HG02884 (cell line): ENCODE data around the gene BCAS4.
"Not testable (repeated sequence)": the region's sequence is repeated elsewhere in the genome, so short reads cannot be mapped to it uniquely, and the experiment has no call there.

Source experiments
- ATAC-seq: cut with Tn5 transposase; IDR thresholded peaks from one replicate; pipeline ENCODE4 v1.9.1; 2021; ENCODE audit warnings: mild to moderate bottlenecking, moderate library complexity; ENCODE audit not compliant: unreplicated experiment

Gene BCAS4

DNA sequence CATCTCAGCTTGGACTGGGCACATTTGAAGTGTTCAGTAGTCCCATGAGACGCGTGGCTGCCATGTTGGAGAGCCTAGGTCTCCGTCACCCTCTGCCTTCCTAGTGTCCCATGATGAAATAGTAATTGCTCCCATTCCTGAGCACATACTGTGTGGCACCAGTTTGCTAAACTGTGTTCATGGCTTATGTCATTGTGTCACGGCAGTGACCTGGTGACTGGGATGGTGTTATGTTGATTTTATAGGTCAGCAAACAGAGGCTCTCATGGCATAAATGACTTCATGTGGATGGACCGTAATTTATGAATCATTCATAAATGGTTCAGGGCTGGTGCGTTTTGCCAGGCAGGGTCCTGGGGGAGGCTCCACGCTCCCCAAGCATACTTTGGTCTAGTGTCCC lies 3.8 kb downstream of the BCAS4 start:
- ATAC-seq = no peak

DNA sequence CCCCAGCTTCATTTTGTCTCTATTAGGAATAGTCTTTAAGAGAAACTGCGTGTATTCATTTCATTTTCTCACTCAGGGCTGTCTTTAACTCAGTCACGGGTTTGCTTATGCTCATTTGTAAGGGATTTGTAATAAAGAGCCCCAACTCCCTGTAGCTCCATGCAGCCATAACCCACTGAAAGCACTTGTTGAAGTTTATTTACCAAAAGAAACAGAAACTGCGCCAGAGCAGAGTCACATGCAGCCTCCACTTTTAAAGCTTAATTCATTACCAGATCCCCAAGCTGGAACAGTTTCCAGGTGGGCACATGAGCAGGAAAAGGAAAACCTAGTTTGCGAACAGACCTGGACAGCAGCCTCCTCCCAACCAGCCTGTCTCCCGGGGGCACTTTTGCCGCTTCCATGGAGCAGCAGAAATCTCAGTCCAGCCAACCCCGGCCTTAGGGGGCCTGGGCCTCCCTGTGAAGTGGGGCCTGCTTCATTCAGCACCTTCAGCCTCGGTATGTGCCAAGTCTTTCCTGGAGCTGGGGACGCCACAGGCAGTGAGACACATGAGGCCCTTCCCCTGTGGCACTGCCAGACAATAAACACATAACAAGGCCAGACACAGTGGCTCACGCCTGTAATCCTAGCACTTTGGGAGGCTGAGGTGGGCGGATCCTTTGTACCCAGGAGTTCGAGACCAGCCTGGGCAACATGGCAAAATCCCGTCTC lies 4.5 kb downstream of the BCAS4 start:
- ATAC-seq = no peak

DNA sequence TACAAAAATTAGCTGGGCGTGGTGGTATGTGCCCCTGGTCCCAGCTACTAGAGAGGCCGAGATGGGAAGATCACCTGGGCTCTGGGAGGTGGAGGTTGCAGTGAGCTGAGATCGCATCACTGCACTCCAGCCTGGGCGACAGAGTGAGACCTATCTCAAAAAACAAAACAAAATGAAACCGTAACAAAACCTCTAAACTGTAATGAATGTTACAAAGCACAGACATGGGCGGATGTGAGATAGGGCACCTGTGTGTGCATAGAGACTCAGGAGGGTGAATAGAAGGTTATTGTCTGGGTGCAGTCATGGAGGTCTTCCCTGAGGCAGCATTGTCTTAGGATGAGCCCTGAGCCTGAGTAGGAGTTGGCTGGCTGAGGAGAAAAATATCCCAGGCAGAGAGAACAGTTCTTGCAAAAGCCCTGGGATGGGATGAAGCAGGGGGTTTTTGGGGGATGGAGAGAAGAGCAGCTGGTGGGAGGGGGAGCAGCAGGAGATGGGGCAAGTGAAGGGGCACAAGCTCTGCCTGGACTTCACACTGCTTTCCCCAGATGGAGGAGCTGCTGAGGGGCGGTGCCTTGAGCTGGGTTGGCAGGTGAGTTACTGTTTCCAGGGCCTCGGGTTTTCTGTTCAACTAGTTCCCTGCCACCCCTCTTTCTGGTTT lies 5.2 kb downstream of the BCAS4 start:
- ATAC-seq = no peak

DNA sequence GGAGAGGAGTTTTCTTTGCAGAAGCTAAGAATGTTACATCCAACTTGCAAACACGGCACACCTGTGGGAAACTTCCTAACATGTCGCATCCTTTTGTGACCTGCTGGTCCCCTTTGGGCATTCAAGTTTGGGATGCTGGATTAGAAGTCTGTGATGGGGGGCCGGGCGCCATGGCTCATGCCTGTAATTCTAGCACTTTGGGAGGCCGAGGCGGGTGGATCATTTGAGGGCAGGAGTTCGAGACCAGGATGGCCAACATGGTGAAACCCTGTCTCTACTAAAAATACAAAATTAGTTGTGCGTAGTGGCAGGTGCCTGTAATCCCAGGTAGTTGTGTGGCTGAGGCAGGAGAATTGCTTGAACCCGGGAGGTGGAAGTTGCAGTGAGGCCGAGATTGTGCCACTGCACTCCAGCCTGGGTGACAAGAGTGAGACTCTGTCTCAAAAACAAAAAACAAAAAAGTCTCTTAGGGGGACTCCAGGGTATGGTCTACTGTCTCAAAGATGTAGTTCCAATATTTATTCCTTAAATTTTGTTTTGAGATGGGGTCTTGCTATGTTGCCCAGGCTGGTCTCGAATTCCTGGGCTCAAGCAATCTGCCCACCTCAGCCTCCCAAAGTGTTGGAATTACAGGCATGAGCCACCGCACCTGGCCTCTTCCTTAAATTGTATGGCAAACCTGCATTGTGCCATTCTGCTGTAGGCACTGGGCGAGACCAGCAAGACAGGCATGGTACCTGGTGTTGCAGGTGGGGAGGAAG lies 6.3 kb downstream of the BCAS4 start:
- ATAC-seq = not testable (repeated sequence)

DNA sequence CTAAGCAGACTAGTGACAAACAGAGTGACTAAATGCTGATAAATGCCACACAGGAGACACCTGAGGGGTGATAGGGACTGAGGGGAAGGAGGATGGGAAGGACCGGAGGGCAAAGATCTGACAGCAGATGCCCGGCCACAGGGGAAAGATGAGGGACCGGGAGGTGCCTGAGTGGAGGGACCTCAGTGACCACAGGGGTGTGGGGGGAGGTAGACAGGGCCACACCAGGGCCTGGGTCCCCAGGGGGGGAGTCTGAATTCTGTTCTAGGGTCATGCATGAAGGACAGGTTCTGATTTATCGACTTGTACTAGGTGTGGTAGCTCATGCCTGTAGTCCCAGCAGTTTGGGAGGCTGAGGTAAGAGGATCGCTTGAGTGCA lies 6.9 kb downstream of the BCAS4 start:
- ATAC-seq = no peak

DNA sequence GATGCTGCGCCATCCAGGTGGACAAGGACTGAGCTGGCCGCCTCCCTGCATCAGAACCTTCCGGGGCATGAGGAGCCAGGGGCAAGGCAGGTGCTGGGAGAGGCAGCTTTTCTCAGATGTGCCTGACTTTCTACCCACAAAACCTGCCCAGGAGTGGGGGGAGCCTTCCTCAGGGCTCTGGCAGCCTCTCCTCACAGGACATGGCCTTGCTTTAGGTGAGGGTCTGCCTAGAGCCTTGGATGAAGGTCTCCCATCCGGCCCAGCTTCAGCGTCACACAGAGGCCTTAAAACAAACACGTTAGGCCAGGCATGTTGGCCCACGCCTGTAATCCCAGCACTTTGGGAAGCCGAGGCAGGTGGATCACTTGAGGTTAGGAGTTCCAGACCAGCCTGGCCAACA lies 7.4 kb downstream of the BCAS4 start:
- no peak for ATAC-seq

DNA sequence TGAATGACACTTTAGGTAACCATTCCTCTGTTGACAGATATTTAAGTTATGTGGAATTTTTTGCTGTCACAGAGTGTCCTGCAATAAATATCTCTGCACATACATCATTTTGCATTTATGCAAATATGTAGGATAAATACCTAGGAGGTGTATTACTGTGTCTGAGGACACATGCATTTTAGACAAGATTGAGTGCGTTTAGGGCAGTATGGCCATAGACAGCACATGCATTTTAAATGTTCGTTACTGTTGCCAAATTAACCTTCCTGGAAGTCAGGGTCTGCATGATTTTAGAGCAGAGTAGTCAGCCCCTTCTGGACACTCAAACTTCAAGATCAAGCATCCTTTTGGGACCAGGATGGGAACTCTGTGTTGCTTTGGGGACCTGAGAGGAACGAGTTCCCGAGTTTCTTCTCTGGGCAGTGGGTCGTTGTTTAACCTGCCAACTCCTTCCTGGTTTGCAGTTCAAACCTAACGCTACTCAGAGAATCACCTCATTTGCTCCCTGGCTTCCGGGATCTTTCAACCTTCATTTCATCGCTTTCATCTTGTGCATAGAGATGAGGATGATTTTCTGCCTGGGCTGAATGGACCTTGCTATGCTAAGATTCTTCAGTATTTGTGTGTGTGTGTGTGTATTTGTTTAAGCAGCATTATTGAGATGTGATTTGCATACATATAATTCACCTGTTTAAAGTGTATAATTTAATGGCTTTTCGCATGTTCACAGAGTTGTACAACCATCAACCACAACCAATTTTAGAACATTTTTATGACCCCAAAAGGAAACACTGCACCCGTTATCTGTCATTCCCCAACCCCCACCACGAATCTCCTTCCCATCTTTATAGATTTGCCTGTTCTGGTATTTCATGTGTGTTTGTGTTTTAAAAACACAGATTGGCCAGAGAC lies 9.8 kb downstream of the BCAS4 start:
- ATAC-seq = no peak

DNA sequence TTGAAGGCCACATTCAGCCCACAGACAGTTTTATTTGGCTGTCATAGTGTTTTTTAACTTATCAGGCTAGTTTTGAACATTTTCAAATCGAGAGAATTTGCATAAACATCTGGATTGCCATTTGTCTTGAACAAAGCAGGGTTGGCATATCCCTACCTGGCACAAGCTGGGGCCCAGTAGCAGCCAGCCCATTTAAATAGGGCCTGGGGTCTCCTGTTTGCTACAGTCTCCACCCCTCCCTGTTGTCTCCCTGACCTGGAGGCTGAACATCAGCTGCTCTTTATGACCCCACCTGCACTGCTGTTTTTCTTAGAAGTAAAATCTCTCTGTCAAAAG lies 10.5 kb downstream of the BCAS4 start:
- no peak for ATAC-seq

DNA sequence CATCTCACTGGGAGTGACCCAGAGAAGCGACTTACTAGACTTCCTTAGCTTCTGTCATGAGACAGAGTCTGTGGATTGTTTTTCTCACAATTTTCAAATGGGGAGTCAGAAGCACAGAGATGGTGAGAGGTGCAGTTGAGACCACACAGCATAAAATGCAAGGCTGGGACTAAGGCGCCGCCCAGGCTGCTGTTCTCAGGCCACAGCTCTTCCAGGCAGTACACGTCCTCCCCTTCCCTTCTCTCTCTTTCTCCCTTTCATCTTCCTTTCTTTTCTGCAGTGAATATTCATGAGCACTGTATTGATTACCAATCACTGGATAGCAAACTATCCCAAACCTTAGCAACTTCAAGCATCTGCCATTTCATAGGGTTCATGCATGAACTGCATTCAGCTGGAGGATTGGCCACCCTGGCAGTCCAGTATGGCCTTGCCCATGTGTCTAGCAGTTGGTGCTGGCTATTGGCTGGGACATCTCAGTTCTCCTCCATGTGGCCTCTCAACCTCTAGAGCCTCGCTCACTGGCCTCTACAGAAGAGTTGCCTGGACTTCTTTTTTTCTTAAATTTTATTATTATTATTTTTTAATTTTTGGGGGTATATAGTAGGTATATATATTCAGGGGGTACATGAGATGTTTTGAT lies 11.4 kb downstream of the BCAS4 start:
- no peak for ATAC-seq

DNA sequence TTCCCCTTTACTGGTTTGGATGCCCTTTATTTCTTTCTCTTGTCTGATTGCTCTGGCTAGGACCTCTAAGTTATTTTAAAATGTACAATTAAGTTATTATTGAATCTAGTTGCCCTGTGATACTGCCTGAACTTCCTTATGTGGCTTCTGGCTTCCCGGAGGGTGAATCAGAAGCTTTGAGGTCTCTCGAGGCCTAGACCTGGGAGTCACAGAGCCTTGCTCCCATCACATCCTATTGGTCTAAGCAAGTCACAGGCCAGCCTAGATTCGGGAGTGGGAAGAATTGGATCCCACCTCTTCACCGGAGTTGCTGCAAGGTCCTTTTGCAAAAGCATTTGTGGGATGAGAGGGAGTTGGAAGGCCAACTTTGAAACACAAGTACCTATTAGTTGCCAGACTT lies 15.2 kb downstream of the BCAS4 start:
- ATAC-seq = no peak

DNA sequence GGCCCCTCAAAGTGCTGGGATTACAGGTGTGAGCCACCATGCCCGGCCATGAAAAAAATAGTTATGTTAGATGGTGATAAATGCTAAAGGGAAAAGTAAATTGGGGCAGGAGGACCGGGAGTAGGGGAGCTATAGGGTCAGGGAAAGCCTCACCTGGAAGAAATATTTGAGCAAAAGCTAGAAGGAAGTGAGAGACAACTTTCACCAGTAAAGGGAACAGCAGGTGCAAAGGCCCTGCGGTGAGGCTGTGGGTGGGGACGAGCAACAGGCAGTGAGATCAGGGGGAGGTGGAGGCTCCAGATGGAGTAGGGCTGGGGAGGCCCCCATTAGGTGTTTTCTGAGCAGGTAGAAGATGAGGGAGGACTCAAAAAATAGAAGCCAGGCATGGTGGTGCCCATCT lies 16.0 kb downstream of the BCAS4 start:
- no peak for ATAC-seq

DNA sequence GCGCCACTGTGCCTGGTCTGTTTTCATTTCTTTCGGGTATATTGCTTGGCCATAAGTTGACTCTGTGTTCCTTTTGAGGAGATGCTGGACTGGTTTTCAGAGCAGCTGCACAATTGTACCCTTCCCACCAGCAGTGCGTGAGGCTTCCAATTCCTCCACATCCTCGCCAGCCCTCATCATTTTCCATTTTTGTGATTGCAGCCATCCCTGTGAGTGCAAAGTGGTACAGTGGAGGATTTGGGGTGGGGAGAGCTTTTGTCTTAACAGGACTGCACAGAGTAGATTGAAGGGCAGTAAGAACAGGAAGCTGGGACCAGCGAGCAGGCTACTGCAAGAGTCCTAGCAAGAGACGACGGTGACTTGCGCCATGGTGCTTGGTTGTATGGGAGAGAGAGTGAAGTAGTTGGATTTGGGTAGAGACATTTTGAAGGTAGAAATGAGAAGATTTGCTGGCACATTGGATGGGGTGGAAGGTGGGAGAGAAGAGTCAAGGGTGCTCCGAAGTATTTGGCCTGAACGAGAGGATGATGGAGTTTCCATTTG lies 18.3 kb downstream of the BCAS4 start:
- ATAC-seq = no peak

DNA sequence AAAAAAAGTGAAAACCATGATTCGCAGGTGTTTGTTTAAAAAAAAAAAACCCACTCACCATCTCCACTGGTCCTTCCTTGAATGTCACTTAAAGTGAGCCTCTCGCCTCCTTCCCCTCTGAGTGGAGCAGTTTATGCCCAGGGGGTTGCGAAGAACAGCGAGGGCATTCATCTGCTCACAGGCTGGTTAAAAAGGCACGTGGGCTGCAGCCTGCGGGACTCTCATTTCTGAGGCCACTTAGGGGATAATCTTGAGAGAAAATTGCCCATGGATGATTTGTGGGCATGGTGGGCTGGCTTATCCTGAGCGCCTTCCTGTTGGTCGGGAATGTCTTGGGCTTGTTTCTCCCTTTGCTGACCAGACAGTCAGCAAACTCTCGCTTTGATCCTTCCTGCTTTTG lies 18.9 kb downstream of the BCAS4 start:
- ATAC-seq = no peak

DNA sequence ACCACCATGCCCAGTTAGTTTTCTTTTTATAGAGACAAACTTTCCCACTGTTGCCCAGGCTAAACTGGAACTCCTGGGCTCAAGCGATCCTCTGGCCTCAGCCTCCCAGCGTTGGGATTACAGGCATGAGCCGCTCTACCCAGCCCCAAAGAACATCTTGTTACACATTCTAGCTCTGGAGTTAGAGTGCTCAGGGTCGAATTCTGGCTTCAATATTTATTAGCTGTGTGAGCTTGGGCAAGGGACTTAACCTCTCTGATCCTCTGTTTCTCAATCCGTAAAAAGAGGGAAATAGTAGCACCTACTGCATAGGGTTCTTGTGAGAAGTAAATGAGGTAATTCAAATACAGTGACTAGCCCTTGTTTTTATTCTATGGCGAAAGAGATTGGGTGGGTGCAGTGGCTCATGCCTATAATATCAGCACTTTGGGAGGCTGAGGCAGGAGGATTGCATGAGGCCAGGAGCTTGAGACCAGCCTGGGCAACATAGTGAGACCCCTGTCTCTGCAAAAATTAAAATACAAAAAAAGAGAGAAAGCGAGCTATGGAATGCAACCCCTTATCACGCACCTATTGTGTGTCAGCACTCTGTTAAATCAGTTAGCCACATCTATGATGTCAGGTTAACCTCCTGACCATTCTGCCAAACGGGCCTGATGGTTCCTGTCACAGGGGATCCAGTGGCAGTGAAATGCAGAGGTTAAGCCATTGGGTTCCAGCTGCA lies 19.7 kb downstream of the BCAS4 start:
- no peak for ATAC-seq

DNA sequence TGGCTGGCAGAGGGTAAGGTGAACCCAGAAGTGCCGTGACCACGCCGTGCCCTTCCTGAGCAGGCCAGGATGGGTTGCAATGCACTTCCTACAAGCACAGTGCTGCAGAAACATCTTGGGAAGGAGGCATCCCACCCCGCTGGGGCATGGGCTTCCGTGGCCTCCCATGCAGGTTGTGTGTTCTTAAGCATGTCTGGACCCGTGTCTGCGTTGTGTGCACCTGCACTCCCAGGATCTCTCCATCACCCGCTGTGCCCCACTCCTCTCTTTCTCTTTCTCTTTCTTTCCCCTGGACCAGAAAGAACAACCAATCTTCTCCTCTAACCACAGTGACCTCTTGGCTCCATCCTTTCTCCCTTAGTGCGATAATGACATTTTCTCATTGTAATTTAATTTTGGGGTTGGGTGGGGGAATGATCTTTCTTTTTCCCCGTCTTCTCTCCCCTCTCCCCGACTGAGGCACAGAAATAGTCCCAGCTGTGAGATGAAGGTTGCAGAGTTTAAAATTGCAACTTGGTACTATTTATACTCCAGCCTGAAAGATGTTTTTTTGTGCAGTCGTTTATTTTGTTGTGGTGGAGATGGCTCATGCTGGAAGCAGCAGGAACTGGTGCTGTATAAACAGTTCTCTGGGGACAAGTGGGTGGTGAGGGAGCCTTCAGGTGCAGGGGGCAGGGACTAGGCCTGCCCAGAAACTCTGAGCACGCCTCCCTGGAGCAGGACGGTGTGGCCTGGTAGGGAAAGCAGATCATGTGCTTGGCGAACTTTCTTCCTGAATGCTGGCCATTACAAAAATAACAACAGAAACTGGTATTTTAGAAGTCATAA lies 20.5 kb downstream of the BCAS4 start:
- ATAC-seq = no peak

DNA sequence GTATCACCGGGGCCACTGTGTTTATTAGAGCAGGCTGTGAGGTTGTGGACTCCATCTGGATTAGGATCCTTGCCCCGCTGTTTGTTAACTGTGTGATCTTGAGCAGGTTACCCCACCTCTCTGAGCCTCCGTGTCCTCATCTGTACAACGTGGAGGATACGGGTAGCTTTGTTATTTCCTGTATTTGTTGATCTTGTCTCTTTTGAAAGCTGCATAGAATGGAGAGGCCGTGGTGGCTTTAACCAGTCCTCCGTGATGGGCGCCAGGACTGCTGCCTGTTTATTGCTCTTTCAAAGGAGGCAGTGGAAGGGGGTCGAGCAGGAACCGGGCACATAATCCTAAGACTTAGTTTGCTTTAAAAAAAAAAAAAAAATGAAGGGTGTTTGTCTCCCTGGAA lies 22.9 kb downstream of the BCAS4 start:
- ATAC-seq = no peak

DNA sequence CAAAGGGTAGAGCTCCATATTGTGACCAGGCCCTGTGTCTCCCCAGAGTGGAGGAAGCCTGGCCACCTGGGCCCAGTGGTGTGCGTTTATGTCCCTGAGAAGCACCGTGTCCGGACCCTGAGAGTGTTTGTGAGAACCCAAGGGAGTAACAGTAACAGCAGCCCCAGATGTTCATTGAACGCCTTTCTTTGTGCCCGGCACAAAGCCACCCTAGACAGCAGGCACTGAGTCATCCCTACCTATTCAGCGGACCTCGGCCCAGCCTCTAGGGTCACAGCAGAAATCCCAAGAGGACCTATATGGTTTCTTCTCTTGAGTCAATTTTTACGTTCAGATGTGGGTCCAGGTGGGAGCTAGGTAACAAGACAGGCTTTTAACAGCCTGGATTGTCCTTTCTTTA lies 24.5 kb downstream of the BCAS4 start:
- no peak for ATAC-seq

DNA sequence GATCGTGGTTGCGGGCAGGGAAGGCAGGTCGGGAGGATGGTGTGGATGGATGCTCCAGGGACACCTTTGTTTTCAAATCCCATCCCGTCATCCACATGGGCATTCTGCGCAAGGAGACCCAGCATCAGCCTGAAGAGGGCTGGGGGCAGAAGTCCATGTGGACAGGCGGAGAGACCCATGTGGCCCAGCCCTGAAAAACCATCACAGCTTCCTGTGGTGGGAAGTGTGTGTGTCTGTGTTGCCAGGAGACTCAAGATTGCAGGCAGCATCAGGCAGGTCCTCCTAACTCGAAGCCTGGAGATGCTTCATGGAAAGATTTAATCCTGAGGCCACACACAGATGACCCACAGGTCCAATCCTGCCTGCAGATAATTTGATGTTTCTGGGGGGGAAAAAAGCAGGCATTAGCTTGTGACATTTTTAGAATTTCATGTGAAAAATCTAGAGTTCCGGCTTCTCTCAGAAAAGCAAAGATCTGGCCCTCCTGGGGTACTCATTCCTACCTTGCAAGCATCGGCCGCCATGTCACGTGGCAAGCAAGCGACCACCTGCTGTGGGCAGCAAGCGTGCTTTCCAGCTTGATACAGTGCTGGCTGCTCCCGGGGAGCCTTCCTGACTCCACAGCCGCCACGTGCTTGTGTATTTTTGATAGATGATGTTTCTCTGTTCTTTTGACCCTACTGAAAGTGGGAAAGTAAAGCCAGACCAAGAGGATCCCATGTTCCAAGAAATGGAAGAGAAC lies 25.8 kb downstream of the BCAS4 start:
- ATAC-seq = no peak
